HG02588 (cell line): Measurements from ENCODE around the gene HELZ2.

Experiments
- ATAC-seq: cut with Tn5 transposase; IDR thresholded peaks from one replicate; pipeline ENCODE4 v1.9.1; 2021; ENCODE audit warnings: mild to moderate bottlenecking, moderate library complexity; ENCODE audit not compliant: unreplicated experiment

The HELZ2 gene

GRCh38 chr20:63597651-63598478 is 23.8 kb upstream of the HELZ2 start:
- ATAC-seq = no peak

DNA sequence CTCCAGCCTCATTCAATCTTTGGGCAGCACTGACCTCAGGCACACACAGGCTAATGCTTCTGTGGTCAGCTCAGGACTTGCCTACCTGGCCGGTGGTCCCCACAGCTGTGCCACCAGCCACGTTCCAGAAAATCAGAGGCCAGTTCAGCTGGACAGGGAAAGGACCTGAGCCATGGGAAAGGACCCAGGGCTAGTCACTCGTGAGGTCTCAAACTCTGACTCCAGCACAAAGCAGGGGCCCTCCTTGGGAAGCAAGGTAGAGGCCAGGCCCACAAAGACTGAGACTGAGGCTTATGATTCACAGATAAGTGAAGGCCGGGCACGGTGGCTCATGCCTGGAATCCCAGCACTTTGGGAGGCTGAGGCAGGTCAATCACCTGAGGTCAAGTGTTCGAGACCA is 22.4 kb upstream of the HELZ2 start:
- ATAC-seq = no peak

GRCh38 chr20:63595416-63596127 is 21.5 kb upstream of the HELZ2 start:
- ATAC-seq = no peak

DNA sequence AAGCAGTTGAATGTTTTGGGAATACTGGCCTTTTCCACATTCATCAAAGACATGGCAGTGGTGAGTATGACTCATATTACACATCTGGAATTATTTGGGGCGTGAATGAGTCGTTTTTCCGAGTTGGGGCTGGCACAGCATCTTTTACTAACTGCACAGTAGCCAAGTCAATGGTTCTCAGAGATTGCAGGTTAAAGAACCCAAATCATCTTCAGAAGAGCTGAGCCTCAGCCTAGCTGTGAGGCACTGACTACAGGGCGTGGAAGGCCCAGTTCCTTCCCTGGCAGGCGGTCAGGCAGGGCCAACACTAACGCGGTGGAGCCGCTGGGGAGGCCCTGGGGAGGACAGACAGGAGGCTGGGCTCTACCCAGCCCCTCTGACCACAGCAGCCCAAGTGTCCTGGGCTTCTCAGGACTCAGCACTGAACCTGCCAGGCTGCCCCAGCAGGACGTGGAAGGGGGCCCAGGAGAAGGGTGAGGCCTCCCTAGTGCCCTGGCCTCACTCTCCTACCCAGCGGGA is 20.1 kb upstream of the HELZ2 start:
- ATAC-seq = no peak

- no peak for ATAC-seq
Measured at GRCh38 chr20:63592661-63593060, 18.6 kb upstream of the HELZ2 start.

GRCh38 chr20:63591786-63592355 is 17.8 kb upstream of the HELZ2 start:
- no peak for ATAC-seq

- ATAC-seq = no peak
Measured at GRCh38 chr20:63591147-63591533, 17.1 kb upstream of the HELZ2 start.

- ATAC-seq = no peak
Measured at GRCh38 chr20:63590218-63591146, 16.4 kb upstream of the HELZ2 start.

DNA sequence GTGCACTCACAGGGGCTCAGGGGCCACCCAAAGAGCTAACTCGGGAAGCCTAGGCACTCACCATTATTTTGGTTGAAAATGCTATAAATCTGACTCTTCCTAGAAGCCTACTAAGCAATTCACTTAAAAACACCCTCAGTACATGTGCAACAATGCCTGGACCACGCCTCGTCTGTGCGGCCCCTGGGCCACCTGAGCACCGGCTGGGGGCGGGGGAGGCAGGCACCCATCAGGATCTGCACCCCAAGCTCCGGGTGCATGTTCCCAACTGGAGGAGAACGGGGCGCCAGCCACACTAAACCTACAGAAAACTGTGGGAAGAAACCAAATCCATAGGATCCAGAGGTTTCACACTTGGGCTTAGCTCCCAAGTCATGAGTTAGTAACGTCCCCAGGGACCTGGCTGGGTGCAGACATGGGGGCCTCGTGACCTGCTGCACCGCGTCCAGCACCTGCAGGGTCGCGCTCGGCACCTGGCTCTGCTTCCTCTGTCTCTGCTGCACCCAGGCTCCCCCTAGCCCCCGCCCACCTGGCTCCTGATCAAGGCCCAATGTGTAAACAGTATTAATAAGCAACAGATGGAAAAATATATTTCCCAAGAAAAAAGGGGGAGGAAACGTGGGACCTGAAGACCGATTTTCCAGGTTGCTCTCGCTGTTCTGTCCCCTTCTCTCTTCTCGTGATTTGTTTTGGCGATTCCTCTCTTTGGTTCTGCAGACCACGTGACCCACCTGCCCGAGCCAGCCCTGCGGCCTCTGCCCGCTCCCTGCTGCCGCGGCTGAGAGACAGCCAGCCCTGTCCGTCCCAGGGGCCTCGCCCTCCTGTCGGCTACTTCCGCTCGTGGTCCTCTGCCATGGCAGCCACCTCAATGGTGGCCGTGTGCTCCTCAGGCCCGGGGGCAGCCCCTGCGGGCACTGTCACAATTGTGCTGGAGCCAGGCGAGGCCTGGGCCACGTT is 15.5 kb upstream of the HELZ2 start:
- no peak for ATAC-seq

GRCh38 chr20:63588641-63589041 is 14.6 kb upstream of the HELZ2 start:
- no peak for ATAC-seq

GRCh38 chr20:63587776-63588591 is 13.9 kb upstream of the HELZ2 start:
- no peak for ATAC-seq

- ATAC-seq = no peak
Measured at GRCh38 chr20:63587256-63587655, 13.2 kb upstream of the HELZ2 start.

GRCh38 chr20:63586797-63587196 is 12.8 kb upstream of the HELZ2 start:
- no peak for ATAC-seq

DNA sequence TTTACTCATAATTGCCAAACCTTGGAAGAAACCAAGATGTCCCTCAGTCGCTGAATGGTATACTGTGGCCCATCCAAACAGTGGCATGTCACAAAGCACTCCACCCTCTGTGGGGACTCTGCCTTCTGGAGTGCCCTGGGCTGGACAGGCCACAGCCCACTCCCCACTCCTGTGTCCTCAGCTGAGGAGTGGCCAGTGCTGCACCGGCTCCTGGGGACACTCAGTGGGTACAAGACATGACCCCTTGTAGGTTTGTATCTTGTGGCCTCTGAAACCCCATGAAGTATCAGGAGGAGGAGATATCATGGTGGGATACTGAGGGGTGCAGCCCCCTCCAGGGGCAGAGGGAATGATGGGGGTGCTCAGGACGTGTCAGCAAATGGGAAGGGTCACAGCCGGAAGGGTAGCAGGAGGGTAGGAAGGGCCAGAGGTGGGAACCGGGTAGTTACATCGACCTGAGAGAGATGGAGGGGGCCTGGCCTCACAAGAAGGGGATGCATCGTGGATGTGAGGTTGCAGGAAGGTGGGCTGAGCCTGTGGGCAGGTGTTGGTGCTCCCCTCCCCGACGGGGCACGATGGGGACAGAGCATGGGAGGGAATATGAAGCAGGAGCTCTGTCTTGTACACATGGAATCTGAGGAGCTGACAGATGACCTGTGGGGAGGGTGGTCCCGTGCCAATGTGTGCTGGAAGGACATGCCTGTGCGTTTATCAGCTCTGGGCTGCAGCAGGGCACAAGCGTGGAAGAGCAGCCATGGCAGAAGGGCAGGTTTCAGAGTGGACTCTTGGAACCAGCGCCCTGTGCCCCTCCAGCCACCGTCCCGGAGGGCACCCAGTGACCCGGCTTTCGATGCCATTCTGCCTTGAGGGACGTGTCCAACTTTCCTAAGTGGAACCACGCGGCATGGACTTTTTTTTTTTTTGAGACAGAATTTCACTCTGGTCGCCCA is 11.9 kb upstream of the HELZ2 start:
- ATAC-seq = no peak

- no peak for ATAC-seq
Measured at GRCh38 chr20:63582382-63583063, 8.5 kb upstream of the HELZ2 start.

- ATAC-seq = no peak
Measured at GRCh38 chr20:63580796-63581461, 6.9 kb upstream of the HELZ2 start.
